H1 (cell line): ENCODE measurements around the gene TNNI3.

Source experiments
- ASH2L ChIP-seq: fragments of 200-600, 300-600 bp; sonication (generic); IDR thresholded peaks from one replicate; pipeline ENCODE4 v1.7.1; 2017; ENCODE audit warnings: low read length
- ATF2 ChIP-seq: IDR thresholded peaks from 2 replicates; pipeline ENCODE4 v1.6.1; 2012; ENCODE audit warnings: low read length, inconsistent platforms
- BRCA1 ChIP-seq: IDR thresholded peaks from 2 replicates; pipeline ENCODE4 v1.6.1; 2012; ENCODE audit warnings: low read depth, low read length, improper control_type of control experiment
- CHD2 ChIP-seq: IDR thresholded peaks from 2 replicates; pipeline ENCODE4 v1.6.1; 2012; ENCODE audit warnings: low read length, improper control_type of control experiment
- CREB1 ChIP-seq: IDR thresholded peaks from 2 replicates; pipeline ENCODE4 v1.6.1; 2012; ENCODE audit warnings: inconsistent platforms
- EP300 ChIP-seq, 2 experiments: IDR thresholded peaks; 1 replicate in 1 of 2; 2 replicates in 1 of 2; pipeline ENCODE4 v1.6.1; 2011 to 2012; ENCODE audit warnings: low read depth in 2 of 2, low read length in 2 of 2, mild to moderate bottlenecking in 2 of 2, borderline replicate concordance in 1 of 2, inconsistent platforms in 1 of 2, moderate library complexity in 1 of 2
- POLR2A ChIP-seq, 2 experiments: IDR thresholded peaks; 1 replicate in 1 of 2; 2 replicates in 1 of 2; pipeline ENCODE4 v1.6.1; 2011; ENCODE audit warnings: low read depth in 2 of 2, low read length in 2 of 2, mild to moderate bottlenecking in 2 of 2; ENCODE audit errors: control extremely low read depth in 1 of 2
- RFX5 ChIP-seq: IDR thresholded peaks from 2 replicates; pipeline ENCODE4 v1.6.1; 2011; ENCODE audit warnings: low read depth, low read length, improper control_type of control experiment, borderline replicate concordance
- SP4 ChIP-seq: IDR thresholded peaks from 2 replicates; pipeline ENCODE4 v1.6.1; 2012; ENCODE audit warnings: low read length, inconsistent platforms
- ZNF274 ChIP-seq: IDR thresholded peaks from 2 replicates; pipeline ENCODE4 v1.7.0; 2012; ENCODE audit warnings: low read length, borderline replicate concordance; ENCODE audit errors: extremely low read depth
- TF ChIP-seq, protein P1 (sequence below), 3 experiments: IDR thresholded peaks; 1 replicate in 2 of 3; 2 replicates in 1 of 3; pipeline versions ENCODE4 v1.5.1 to v1.6.1; 2011; ENCODE audit warnings: low read length in 3 of 3, mild to moderate bottlenecking in 3 of 3, inconsistent platforms in 2 of 3, low read depth in 1 of 3, moderate library complexity in 1 of 3; ENCODE audit not compliant: insufficient read depth in 1 of 3; ENCODE audit errors: control extremely low read depth in 1 of 3

DNA sequence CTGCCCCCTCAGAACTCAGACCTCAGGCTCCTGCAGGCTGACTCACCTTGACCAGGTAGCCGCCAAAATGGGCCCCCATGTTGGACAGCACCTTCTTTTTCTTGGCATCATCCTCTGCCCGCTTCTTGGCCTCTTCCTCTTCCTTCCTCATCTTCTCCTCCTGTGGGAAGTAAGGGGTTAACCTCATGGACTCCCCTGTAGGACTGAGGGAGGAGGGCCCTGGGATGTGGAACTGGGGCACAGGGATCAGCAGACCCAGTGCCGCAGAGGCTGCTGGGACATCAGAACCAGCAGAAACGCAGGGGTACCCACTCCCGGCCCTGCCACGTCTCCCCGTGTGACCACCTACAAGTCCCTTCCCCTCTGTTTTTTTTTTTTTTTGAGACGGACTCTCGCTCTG, 19.6 kb downstream of the TNNI3 start:
- TF ChIP-seq, protein P1, sequence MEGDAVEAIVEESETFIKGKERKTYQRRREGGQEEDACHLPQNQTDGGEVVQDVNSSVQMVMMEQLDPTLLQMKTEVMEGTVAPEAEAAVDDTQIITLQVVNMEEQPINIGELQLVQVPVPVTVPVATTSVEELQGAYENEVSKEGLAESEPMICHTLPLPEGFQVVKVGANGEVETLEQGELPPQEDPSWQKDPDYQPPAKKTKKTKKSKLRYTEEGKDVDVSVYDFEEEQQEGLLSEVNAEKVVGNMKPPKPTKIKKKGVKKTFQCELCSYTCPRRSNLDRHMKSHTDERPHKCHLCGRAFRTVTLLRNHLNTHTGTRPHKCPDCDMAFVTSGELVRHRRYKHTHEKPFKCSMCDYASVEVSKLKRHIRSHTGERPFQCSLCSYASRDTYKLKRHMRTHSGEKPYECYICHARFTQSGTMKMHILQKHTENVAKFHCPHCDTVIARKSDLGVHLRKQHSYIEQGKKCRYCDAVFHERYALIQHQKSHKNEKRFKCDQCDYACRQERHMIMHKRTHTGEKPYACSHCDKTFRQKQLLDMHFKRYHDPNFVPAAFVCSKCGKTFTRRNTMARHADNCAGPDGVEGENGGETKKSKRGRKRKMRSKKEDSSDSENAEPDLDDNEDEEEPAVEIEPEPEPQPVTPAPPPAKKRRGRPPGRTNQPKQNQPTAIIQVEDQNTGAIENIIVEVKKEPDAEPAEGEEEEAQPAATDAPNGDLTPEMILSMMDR (IDR thresholded peaks at IDR 0.05; ENCODE audit: control extremely low read depth in 1 of 3, insufficient read depth in 1 of 3, low read depth in 1 of 3, low read length in 3 of 3) = no peak
- TF ChIP-seq ATF2 = no peak
- TF ChIP-seq BRCA1 = no peak
- TF ChIP-seq POLR2A (IDR thresholded peaks at IDR 0.05; ENCODE audit: control extremely low read depth in 1 of 2, low read depth in 2 of 2, low read length in 2 of 2) = no peak
- no peak for TF ChIP-seq EP300 (IDR thresholded peaks at IDR 0.05; ENCODE audit: borderline replicate concordance in 1 of 2, low read depth in 2 of 2, low read length in 2 of 2)
- TF ChIP-seq ZNF274 = no peak
- no peak for TF ChIP-seq SP4
- no peak for TF ChIP-seq RFX5
- no peak for TF ChIP-seq CHD2
- no peak for TF ChIP-seq CREB1
- no peak for TF ChIP-seq ASH2L
